Measurements from ENCODE around the gene SIX3.

The SIX3 gene

DNA sequence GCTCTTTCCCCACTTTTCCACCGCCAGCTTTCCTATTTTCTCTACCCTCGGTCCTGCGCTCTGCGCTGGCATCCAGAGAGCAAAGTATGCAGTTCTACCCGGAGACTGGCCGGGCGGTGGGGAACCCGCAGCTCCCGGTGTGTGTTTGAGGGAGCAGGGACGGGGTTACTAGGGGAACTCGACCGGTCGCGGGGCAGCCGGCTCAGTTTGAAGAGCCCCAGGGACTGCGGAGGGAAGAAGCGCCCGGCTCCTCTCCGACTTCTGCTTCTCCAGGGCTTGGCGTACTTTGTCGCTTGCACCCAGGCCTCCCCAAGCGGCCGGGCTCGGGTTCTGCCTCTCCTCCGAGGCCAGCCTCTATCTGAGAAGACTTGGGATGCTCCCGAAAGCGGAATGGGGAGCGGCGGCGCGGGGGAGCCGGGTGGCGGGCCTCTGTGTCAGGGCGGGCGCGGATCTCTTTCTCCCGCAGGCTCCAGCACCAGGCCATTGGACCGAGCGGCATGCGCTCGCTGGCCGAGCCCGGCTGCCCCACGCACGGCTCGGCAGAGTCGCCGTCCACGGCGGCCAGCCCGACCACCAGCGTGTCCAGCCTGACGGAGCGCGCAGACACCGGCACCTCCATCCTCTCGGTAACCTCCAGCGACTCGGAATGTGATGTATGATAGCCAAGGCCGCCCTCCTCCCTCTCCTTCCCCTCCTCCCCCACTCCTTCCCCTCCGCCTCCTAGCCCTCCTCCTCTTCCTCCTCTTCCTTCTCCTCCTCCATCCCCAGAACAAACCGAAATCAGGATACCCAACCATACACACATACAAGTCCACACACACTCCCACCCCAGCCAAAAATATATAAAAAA, 2.8 kb downstream of the SIX3 start:
- no peak overlapping the region for H3K4me3 ChIP-seq (ENCODE audit: low read depth, low read length)
- no peak for DNase-seq (ENCODE audit: low read depth)
- TF ChIP-seq, protein P1, sequence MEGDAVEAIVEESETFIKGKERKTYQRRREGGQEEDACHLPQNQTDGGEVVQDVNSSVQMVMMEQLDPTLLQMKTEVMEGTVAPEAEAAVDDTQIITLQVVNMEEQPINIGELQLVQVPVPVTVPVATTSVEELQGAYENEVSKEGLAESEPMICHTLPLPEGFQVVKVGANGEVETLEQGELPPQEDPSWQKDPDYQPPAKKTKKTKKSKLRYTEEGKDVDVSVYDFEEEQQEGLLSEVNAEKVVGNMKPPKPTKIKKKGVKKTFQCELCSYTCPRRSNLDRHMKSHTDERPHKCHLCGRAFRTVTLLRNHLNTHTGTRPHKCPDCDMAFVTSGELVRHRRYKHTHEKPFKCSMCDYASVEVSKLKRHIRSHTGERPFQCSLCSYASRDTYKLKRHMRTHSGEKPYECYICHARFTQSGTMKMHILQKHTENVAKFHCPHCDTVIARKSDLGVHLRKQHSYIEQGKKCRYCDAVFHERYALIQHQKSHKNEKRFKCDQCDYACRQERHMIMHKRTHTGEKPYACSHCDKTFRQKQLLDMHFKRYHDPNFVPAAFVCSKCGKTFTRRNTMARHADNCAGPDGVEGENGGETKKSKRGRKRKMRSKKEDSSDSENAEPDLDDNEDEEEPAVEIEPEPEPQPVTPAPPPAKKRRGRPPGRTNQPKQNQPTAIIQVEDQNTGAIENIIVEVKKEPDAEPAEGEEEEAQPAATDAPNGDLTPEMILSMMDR (IDR thresholded peaks at IDR 0.05; ENCODE audit: insufficient read depth, low read depth, low read length, missing control alignments), result no peak

DNA sequence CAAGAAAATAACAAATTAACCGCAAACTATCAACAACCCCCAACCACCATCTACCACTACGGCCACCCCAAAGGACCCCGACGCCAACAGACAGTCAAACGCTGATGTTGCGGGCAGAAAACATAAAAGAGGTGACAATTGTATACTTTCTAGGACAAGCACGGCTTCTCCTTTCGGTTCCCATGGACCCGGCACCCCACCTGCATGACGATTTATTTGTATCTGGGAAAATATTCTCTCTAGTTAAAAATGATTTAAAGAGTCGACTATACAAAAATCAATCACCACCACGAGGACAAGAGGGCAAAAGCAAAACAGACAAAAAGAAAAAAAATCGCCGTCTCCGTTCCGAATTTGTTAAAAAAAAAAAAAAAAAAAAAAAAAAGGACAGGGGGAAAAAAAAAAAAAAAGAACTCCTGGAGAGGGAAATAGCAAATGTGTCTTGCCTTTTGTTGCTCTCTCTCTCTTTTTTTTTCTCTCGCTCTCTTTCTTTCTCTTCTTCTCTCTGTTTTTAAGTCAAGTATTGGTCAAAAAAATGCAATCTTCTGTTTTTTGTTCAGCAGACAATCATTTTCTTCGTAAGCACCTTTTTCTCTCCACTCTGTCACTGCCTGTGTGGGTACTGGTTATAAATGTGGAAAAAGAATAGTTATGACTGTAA, 3.6 kb downstream of the SIX3 start:
- DNase-seq (ENCODE audit: low read depth), result no peak
- no peak overlapping the region for H3K4me3 ChIP-seq (ENCODE audit: low read depth, low read length)
- TF ChIP-seq, protein P1 (IDR thresholded peaks at IDR 0.05; ENCODE audit: insufficient read depth, low read depth, low read length, missing control alignments), result no peak

DNA sequence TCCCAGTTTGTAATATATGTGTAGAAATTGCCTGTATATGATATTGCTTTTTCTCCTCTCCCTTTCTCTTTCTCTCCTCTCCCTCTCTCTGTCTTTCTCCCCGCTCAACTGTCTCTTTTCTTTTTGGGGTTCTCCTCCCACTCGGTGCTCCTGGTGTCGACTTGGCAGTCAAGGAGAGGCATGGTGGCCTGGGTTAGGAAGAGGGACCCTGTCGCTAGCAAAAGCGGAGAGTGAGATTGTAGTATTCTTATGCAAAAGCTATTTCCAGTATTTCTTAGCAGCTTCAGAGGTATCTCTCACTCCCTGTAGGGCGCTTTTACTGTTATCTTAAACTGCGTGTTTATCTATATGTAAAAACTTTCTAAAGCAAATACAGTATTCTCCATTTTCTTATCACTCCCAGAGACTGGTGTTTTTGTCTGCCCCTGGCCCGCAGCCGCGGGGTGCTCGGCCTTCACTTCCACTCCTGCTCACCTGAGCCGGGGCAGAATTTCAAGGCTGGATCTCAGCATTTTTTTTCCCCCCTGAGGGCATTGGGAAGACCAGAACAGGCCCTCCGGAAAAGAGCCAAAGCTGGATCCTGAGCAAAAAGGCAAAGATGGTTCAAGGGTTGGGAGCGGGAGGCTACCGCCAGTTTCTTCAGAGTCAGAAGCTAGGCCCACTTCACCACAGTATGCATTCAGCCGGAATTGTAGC, 4.3 kb downstream of the SIX3 start:
- no peak for DNase-seq (ENCODE audit: low read depth)
- TF ChIP-seq, protein P1 (IDR thresholded peaks at IDR 0.05; ENCODE audit: insufficient read depth, low read depth, low read length, missing control alignments), result no peak
- H3K4me3 ChIP-seq (ENCODE audit: low read depth, low read length), result no peak overlapping the region

DNA sequence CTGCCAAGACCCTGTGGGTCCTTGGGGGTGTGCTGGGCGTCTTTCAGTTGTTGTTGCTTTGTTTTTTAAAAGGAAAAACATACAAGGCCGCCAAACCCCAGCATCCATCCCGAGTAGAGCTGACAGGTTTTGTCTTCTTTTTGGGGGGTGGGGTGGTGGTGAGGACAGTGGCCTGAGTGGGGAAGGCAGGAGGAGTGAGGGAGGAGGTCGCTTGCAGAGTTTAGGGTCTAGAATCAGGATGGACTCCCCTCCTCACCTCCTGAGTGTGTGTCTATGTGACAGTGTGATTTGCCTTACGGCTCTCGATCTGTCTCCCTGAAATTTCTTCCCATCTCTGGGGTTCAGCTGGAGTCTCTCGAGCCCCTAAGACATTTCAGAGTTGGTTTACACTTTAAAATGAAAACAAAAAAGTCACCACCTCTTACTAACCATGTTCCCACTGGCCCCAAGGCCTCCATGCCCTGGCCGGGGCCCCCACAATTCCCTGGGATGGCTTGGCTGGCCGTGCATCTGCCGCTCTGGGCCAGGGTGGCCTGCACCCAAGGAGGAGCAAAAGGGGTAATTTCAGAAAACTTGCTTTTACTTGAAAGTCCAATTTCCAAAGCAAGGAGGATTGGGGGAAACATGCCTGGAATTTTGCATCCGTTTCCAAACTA, 5.0 kb downstream of the SIX3 start:
- no peak for DNase-seq (ENCODE audit: low read depth)
- TF ChIP-seq, protein P1 (IDR thresholded peaks at IDR 0.05; ENCODE audit: insufficient read depth, low read depth, low read length, missing control alignments), result no peak
- no peak overlapping the region for H3K4me3 ChIP-seq (ENCODE audit: low read depth, low read length)

DNA sequence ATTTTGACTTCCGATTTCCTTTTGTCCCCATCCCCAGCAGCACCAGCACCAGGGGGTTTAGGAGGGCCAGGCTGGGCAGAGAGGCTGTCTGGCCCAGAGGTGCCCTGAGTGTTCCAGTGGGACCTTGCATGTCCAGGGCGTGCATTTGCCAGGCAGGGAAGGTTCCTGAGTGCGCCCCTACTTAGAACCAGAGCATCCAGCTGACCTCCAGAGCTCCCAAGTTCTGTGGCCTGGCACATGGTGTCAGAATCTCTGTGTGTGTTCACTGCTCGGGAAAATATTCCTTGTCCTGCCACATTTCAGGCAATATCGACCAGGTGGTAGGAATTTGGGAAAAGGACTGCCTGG, 5.5 kb downstream of the SIX3 start:
- TF ChIP-seq, protein P1 (IDR thresholded peaks at IDR 0.05; ENCODE audit: insufficient read depth, low read depth, low read length, missing control alignments), result no peak
- H3K4me3 ChIP-seq (ENCODE audit: low read depth, low read length), result no peak overlapping the region
- DNase-seq (ENCODE audit: low read depth), result no peak

DNA sequence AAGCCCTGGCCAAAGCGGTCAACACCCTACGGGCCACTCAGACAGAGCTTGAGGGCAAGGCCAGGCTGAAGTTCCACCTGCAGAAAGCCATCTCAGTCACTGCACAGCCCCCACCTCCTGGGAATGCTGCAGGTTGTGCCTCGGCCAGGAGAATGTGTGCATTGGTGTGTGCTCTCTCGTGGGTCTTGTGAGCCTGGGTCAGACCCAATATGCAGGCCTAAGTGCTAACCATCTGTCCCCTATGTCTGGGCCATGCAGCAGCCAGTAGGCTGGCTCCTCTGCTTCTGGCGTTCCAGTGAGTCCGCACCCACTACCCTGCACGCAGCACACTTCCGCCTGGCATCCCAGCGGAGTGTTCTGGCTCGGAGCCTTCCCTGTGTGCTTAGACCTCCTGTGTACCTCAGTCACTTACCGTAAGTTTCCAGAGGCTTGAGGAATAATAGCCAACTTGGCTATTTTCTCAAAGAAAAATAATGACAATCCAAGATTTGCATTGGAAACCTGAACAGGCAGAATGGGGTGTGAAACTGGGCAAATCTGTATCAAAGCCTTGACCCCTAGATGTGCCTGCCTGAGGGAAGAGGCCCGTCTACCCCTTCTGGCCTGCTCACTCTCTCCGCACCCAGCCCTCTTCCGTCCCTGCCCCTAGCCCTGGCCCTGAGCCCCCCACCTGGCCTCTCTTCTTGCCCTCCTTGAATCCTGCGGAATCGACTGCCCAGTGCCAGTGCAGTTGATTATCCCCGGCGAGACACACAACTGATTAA, 7.2 kb downstream of the SIX3 start:
- TF ChIP-seq, protein P1 (IDR thresholded peaks at IDR 0.05; ENCODE audit: insufficient read depth, low read depth, low read length, missing control alignments), result no peak
- no peak overlapping the region for H3K4me3 ChIP-seq (ENCODE audit: low read depth, low read length)
- DNase-seq (ENCODE audit: low read depth), result no peak
